ENCODE measurements around the gene JMJD8. TPM values are rescaled to one million over a fixed set of nuclear protein-coding genes. Genes with fewer than 3 reads are reported as not detected.

The JMJD8 gene
- total and polyA plus RNA-seq, 7 experiments from 2014 or later = 26.8 to 62.1 (median 43.2) TPM

DNA sequence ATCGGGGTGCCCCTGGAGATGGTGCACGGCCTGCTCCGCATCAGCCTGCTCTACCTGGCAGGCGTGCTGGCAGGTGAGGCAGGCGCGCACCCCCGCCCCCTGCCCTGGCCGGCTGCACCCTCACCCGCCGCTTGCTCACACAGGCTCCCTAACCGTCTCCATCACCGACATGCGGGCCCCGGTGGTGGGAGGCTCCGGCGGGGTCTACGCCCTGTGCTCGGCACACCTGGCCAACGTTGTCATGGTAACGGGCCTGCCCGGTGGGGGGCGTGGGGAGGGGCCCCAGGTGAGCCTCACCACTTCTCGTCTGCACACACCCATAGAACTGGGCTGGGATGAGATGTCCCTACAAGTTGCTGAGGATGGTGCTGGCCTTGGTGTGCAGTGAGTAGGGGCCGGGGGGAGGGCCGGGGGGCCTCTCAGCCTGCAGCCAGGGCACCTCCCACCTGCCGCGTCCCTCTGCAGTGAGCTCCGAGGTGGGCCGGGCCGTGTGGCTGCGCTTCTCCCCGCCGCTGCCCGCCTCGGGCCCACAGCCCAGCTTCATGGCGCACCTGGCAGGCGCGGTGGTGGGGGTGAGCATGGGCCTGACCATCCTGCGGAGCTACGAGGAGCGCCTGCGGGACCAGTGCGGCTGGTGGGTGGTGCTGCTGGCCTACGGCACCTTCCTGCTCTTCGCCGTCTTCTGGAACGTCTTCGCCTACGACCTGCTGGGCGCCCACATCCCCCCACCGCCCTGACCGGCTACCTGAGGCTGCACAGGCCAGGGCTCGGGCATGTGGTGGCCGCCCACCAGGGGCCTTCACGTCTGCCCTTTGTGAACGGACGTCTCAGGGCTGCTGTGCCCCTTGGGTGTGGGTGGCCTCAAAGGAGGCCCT, 6.6 kb downstream of the JMJD8 start:
- no peak overlapping the region for H3K27ac Mint-ChIP-seq
- Histone ChIP-seq H3K27ac (ENCODE audit: low read depth, low read length) (no peak overlapping the region), H3K9me3 (ENCODE audit: control insufficient read depth in 2 of 3, low read length in 3 of 3) (no peaks in the 10 kb centered on the region), H3K4me1 (ENCODE audit: control insufficient read depth in 2 of 2, insufficient read depth in 2 of 2, low read length in 2 of 2) (peaks cover 5 to 10% of the 10 kb centered on the region in 2 donors), H3K27me3 (ENCODE audit: control insufficient read depth in 2 of 2, insufficient read depth in 2 of 2, low read length in 2 of 2) (no peaks in the 10 kb centered on the region), H3K4me3 (ENCODE audit: low read length) (no peak overlapping the region), H3K36me3 (ENCODE audit: control insufficient read depth in 2 of 3, insufficient read depth in 3 of 3, low read length in 3 of 3) (peaks cover 0 to 37% (median 2%) of the 10 kb centered on the region in 3 experiments)
- H3K9me3 Mint-ChIP-seq = no peaks in the 10 kb centered on the region
- H3K4me1 Mint-ChIP-seq = peaks cover 8 to 30% (median 21%) of the 10 kb centered on the region in 7 donors
- H3K27me3 Mint-ChIP-seq = peaks cover 0 to 7% (median 0%) of the 10 kb centered on the region in 5 donors
- intact Hi-C loops (cut with micrococcal nuclease) = loop anchor here in 1 of 2 donors (2.0 kb wide), 1 partner anchor 17 kb away; no protein-coding TSS in a partner anchor
- peak overlapping the region in 4 of 10 donors; percentile 19 to 60 (median 40) for H3K4me3 Mint-ChIP-seq
- DNase-seq (no peak), ATAC-seq (no peak)
- H3K36me3 Mint-ChIP-seq = peaks cover 0 to 11% (median 0%) of the 10 kb centered on the region in 5 donors
- CTCF ChIA-PET = no interaction called here
- POLR2A ChIA-PET = interaction anchor here (0.7 to 3.1 kb wide), 5 partner anchors 9 to 52 kb away, joined by 3 to 12 read pairs (median 4); partner anchors contain the start of gene RHOT2

GRCh38 chr16:676913-677312, 7.2 kb downstream of the JMJD8 start:
- Mint-ChIP-seq H3K27me3 (peaks cover 0 to 7% (median 0%) of the 10 kb centered on the region in 5 donors), H3K4me1 (peaks cover 5 to 25% (median 14%) of the 10 kb centered on the region in 7 donors), H3K27ac (no peak overlapping the region), H3K9me3 (no peaks in the 10 kb centered on the region), H3K36me3 (peaks cover 0 to 7% (median 0%) of the 10 kb centered on the region in 5 donors), H3K4me3 (peak overlapping the region in 5 of 10 donors; percentile 12 to 60 (median 19))
- H3K27me3 ChIP-seq (ENCODE audit: control insufficient read depth in 2 of 2, insufficient read depth in 2 of 2, low read length in 2 of 2) = no peaks in the 10 kb centered on the region
- ATAC-seq (no peak), DNase-seq (peak in 1 of 9 donors; percentile 61)
- H3K4me1 ChIP-seq (ENCODE audit: control insufficient read depth in 2 of 2, insufficient read depth in 2 of 2, low read length in 2 of 2) = peaks cover 5 to 10% of the 10 kb centered on the region in 2 donors
- intact Hi-C loops (cut with micrococcal nuclease) = no loop called here
- no peaks in the 10 kb centered on the region for H3K9me3 ChIP-seq (ENCODE audit: control insufficient read depth in 2 of 3, low read length in 3 of 3)
- H3K27ac ChIP-seq (ENCODE audit: low read depth, low read length) = no peak overlapping the region
- H3K36me3 ChIP-seq (ENCODE audit: control insufficient read depth in 2 of 3, insufficient read depth in 3 of 3, low read length in 3 of 3) = peaks cover 0 to 37% (median 0%) of the 10 kb centered on the region in 3 experiments
- POLR2A ChIA-PET = interaction anchor here (0.7 to 3.1 kb wide), 4 partner anchors 9 to 53 kb away, joined by 3 to 12 read pairs (median 4); partner anchors contain the start of gene RHOT2
- no peak overlapping the region for H3K4me3 ChIP-seq (ENCODE audit: low read length)
- CTCF ChIA-PET = no interaction called here

- Histone ChIP-seq H3K4me1 (ENCODE audit: control insufficient read depth in 2 of 2, insufficient read depth in 2 of 2, low read length in 2 of 2) (peaks cover 5 to 6% of the 10 kb centered on the region in 2 donors), H3K9me3 (ENCODE audit: control insufficient read depth in 2 of 3, low read length in 3 of 3) (no peaks in the 10 kb centered on the region), H3K27me3 (ENCODE audit: control insufficient read depth in 2 of 2, insufficient read depth in 2 of 2, low read length in 2 of 2) (no peaks in the 10 kb centered on the region), H3K36me3 (ENCODE audit: control insufficient read depth in 2 of 3, insufficient read depth in 3 of 3, low read length in 3 of 3) (peaks cover 0 to 37% (median 0%) of the 10 kb centered on the region in 3 experiments), H3K27ac (ENCODE audit: low read depth, low read length) (no peak overlapping the region), H3K4me3 (ENCODE audit: low read length) (no peak overlapping the region)
- Mint-ChIP-seq H3K36me3 (peaks cover 0 to 5% (median 0%) of the 10 kb centered on the region in 5 donors), H3K27ac (no peak overlapping the region), H3K9me3 (no peaks in the 10 kb centered on the region), H3K4me3 (peak overlapping the region in 3 of 10 donors; percentile 17 to 60 (median 41)), H3K4me1 (peaks cover 3 to 21% (median 12%) of the 10 kb centered on the region in 7 donors), H3K27me3 (peaks cover 0 to 7% (median 0%) of the 10 kb centered on the region in 5 donors)
- no peak for DNase-seq
- POLR2A ChIA-PET = interaction anchor here (0.7 to 3.1 kb wide), 5 partner anchors 8 to 53 kb away, joined by 3 to 12 read pairs (median 3); partner anchors contain the start of gene RHOT2
- intact Hi-C loops (cut with micrococcal nuclease) = no loop called here
- CTCF ChIA-PET = no interaction called here
- no peak for ATAC-seq
These were observed 7.6 kb downstream of the JMJD8 start for GRCh38 chr16:676565-676902.

GRCh38 chr16:675884-676564, 8.1 kb downstream of the JMJD8 start:
- intact Hi-C loops (cut with micrococcal nuclease) = no loop called here
- Mint-ChIP-seq H3K36me3 (peaks cover 0 to 7% (median 0%) of the 10 kb centered on the region in 5 donors), H3K4me1 (peaks cover 0 to 16% (median 6%) of the 10 kb centered on the region in 7 donors), H3K4me3 (peak overlapping the region in 1 of 10 donors; percentile 60), H3K9me3 (no peaks in the 10 kb centered on the region), H3K27me3 (peaks cover 0 to 7% (median 0%) of the 10 kb centered on the region in 5 donors), H3K27ac (no peak overlapping the region)
- H3K36me3 ChIP-seq (ENCODE audit: control insufficient read depth in 2 of 3, insufficient read depth in 3 of 3, low read length in 3 of 3) = peaks cover 0 to 39% (median 0%) of the 10 kb centered on the region in 3 experiments
- H3K4me1 ChIP-seq (ENCODE audit: control insufficient read depth in 2 of 2, insufficient read depth in 2 of 2, low read length in 2 of 2) = peaks cover 1 to 4% of the 10 kb centered on the region in 2 donors
- ATAC-seq (no peak), DNase-seq (no peak)
- no peaks in the 10 kb centered on the region for H3K9me3 ChIP-seq (ENCODE audit: control insufficient read depth in 2 of 3, low read length in 3 of 3)
- POLR2A ChIA-PET = interaction anchor here (0.9 to 3.1 kb wide), 5 partner anchors 8 to 20 kb away, joined by 3 to 12 read pairs (median 3); partner anchors contain the start of genes JMJD8 and RHOT2
- H3K27ac ChIP-seq (ENCODE audit: low read depth, low read length) = no peak overlapping the region
- H3K4me3 ChIP-seq (ENCODE audit: low read length) = no peak overlapping the region
- no peaks in the 10 kb centered on the region for H3K27me3 ChIP-seq (ENCODE audit: control insufficient read depth in 2 of 2, insufficient read depth in 2 of 2, low read length in 2 of 2)
- CTCF ChIA-PET = no interaction called here

GRCh38 chr16:674968-675883, 8.9 kb downstream of the JMJD8 start, which contains the start of gene RHBDL1:
RHBDL1 (plus strand) TSS chr16:675671; CDS start chr16:675791, 120 bp downstream.
- H3K9me3 ChIP-seq (ENCODE audit: control insufficient read depth in 2 of 3, low read length in 3 of 3) = no peaks in the 10 kb centered on the region
- H3K4me3 Mint-ChIP-seq = peak within 1 kb of the TSS in 7 of 10 donors; percentile 13 to 71 (median 51)
- no peaks in the 10 kb centered on the region for H3K4me1 ChIP-seq (ENCODE audit: control insufficient read depth in 2 of 2, insufficient read depth in 2 of 2, low read length in 2 of 2)
- peaks cover 0 to 14% (median 4%) of the 10 kb centered on the region in 7 donors for H3K4me1 Mint-ChIP-seq
- peaks cover 0 to 8% (median under 1%) of the 10 kb centered on the region in 5 donors for H3K36me3 Mint-ChIP-seq
- no peaks in the 10 kb centered on the region for H3K9me3 Mint-ChIP-seq
- H3K27me3 Mint-ChIP-seq = peaks cover 0 to 7% (median 0%) of the 10 kb centered on the region in 5 donors
- ATAC-seq = no peak
- intact Hi-C loops (cut with micrococcal nuclease) = no loop called here
- no peak for DNase-seq
- H3K4me3 ChIP-seq (ENCODE audit: low read length) = no peak within 1 kb of the TSS
- peaks cover 0 to 47% (median 2%) of the 10 kb centered on the region in 3 experiments for H3K36me3 ChIP-seq (ENCODE audit: control insufficient read depth in 2 of 3, insufficient read depth in 3 of 3, low read length in 3 of 3)
- no peaks in the 10 kb centered on the region for H3K27me3 ChIP-seq (ENCODE audit: control insufficient read depth in 2 of 2, insufficient read depth in 2 of 2, low read length in 2 of 2)
- ChIA-PET POLR2A (interaction anchor here (0.6 to 3.1 kb wide), 5 partner anchors 9 to 538 kb away, joined by 3 to 12 read pairs (median 3); partner anchors contain the start of gene JMJD8), CTCF (no interaction called here)
- H3K27ac Mint-ChIP-seq = no peak within 1 kb of the TSS
- no peak within 1 kb of the TSS for H3K27ac ChIP-seq (ENCODE audit: low read depth, low read length)

All from naive thymus-derived CD4-positive, alpha-beta T cell (primary cell).